GM19328 (cell line): ENCODE data around the gene DEUP1.
A peak's percentile ranks its signal among the peaks of the same experiment; 100 is the strongest.
"Not testable (repeated sequence)": the region's sequence is repeated elsewhere in the genome, so short reads cannot be mapped to it uniquely, and the experiment has no call there.

Source experiments
- ATAC-seq: cut with Tn5 transposase; IDR thresholded peaks from one replicate; pipeline ENCODE4 v1.9.1; 2021; ENCODE audit warnings: mild to moderate bottlenecking, moderate library complexity; ENCODE audit not compliant: unreplicated experiment

DEUP1 gene, protein sequence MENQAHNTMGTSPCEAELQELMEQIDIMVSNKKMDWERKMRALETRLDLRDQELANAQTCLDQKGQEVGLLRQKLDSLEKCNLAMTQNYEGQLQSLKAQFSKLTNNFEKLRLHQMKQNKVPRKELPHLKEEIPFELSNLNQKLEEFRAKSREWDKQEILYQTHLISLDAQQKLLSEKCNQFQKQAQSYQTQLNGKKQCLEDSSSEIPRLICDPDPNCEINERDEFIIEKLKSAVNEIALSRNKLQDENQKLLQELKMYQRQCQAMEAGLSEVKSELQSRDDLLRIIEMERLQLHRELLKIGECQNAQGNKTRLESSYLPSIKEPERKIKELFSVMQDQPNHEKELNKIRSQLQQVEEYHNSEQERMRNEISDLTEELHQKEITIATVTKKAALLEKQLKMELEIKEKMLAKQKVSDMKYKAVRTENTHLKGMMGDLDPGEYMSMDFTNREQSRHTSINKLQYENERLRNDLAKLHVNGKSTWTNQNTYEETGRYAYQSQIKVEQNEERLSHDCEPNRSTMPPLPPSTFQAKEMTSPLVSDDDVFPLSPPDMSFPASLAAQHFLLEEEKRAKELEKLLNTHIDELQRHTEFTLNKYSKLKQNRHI

DNA sequence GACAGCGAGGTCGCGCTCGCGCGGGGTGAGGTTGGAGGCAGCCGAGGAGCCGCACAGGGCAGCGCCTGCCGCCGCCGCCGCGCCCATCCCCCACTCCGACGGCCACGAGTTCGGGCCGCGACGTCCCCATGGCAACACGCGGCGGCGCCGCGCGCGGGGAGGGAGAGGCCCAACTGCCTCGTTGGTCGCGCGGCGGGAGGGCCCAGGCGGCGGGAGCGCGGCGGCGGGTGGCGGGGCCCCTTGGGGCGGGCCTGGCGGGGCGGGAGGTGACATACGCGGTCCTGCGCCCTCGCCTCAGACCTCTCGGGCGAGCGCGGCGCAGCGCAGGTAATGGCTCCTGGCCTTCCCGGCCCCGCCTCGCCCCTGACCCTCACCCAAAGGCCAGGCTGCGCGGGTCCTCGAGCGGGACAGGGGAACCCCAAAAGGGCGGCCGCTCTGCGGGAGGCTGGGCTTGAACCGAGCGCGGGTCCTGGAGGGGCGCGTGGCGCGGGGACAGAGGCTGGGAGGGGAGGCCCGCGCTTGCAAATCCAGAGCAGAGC is at the start of gene DEUP1:
Gene DEUP1 (plus strand): TSS at position 297 of the 539 bp plus-strand sequence. CDS start 1,518 bp downstream, outside the sequence.
- no peak for ATAC-seq

DNA sequence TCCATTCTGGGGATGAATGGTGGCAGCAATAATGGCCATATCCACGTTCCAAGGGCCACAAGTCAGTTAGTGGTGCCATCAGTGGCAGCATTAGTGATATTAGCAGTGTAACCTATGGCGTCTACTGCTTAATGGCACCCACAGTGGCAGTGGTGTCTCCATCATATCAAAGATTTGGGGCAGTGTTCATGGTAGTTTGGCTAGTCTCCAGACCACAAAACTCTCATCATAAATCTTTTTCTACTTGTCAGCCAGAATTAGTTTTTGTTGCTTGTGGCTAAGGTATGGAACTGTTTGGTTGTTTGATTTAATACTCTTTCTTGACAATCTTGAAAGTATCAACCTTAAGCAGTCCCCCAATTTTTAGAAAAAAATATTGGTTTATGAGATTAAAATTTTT is 45.1 kb upstream of the DEUP1 start:
- no peak for ATAC-seq

DNA sequence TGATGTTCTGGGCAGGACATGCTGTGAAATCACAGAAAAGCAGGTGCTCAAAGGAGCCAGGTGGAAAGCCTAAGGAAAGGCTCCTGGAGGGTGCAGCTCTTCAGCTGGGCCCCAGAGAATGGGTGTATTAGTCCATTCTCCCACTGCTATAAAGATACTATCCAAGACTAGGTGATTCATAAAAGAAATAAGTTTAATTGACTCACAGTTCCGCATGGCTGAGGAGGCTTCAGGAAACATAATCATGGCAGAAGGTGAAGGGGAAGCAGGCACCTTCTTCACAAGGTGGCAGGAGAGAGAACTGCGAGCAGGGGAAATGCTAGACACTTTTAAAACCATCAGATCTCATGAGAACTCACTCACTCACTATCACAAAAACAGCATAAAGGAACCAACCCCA is 43.1 kb upstream of the DEUP1 start:
- ATAC-seq = no peak

DNA sequence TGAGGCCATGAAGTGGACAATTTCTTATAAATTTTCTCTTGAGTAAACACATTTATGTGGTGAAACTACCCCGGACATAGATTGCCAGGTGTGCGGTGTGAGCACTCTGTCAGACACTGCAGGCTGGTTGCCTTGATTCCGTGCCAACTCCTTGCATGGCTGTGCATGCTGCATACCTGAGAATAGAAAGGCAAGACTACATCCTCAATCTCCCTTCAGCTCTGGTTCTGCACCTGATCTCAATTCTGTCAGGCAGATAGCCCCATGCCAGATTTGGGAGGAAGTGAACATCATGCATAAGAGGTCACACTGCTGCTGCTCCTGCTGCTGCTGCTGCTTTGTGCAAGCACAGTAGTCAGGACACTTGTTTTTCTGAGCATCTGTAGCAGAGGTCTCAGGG is 42.5 kb upstream of the DEUP1 start:
- ATAC-seq = peak; percentile 72

DNA sequence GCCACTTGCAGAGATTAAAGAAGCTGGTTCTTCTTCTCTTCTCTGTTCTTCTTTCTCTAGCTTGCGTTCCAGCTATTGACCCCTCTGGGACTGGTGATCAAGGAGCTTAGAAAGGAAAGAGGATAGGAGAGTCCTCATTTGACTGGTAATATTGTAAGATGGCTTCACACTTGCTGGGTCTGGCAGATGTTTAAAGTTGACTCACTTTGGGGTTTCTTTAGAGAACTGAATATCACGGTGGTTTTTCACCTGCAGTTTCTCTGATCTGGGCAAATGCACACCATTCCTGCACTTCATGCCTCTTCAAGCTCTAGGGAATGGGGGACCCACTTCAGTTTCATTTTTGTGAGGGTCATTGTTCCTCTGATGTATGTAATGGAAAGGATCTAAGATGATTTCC is 41.8 kb upstream of the DEUP1 start:
- no peak for ATAC-seq

DNA sequence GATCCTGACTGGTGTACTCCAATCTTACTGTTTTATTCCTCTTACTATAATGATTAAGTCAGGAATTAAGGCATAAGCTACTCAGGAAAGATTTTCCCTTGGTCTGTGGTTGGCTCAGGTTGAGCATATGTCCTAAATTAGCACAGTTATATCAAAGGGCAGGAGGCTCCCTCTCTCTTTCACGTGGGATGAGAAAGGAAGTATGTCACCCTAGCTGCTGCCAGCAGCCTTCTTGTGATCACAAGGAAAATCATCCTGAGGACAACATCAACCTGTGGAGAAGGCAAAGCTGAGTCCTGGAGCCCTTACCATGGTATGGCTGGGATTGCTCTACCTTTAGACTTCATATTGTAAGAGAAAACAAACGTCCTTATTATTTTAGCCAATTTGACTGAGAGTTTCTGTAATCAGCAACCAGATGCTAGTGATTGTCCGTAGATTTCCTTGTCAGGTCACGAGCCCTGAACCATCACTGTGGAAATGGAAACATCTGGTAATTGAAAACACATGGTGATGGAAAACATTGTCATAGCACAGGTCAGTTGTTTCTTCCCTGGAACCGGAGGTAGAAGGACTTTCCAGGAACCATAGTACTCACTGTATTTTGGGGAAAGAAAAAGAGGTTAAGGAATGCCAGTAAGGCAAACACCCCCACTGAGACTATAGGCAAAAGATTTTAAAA is 40.6 kb upstream of the DEUP1 start:
- no peak for ATAC-seq

DNA sequence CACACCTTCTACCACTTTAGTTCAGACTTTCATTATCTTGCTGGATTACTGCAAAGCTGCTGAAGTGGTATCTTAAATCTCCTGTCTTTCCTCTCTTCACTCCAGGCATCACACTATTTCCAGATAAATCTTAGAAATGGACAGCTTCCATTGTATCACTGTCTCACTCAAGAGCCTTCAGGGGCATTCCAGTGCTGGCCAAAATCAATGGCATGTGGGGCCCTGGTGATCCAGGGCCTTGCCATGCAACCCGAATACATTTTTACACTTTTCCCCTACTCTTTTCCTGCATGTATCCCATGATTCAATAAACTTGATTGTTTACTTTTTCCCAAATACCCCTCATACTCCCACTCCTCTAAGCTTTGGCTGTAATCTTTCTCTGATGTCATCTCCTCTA is 39.4 kb upstream of the DEUP1 start:
- ATAC-seq = no peak

DNA sequence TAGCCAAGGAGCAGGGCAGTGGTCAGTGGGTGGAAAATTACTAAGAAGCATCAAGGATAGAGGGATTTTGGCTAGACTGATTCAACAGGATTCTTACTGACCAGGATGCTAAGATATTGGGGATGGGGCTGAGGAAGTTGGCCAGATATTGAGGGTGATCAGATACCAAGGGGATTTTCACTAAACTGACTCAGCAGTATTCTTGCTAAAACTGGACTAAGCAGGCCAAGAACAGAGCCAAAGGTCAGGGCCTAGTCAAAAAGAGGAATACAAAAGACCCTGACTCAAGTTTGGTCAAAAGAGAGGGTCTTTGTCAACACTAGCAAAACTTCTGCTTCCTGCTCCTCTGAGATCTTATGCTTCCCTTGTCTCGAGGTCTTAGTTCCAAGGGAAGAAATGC is 38.6 kb upstream of the DEUP1 start:
- no peak for ATAC-seq

DNA sequence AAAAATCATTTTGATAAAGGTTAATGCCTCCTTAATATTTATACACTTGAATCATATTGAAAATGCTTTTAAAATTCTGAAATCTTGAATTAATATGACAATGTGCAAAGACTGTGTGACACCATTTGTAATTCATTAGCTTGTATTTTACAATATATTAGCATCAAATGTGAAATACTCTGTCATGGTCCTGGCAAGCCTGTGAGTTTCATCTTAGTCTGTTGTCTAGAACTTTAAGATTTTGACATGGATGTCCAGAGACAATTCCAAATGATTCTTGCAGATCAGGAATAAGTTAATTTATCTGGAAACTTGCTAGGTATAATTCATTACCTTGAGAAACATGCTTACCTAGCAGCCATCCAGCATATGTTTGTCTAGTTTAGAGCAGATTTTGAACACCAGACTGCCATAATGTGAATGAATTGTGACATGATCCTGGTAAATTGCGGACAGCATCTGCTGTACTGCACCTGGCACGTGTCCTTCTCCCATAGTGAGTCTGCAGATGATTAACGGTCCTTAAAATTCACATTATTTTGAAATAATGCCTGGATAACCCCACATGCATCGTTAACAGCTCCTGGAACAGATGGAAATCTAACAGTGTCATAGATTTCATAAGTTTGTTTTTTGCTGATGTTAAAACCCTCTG is 34.5 kb upstream of the DEUP1 start:
- ATAC-seq = no peak

DNA sequence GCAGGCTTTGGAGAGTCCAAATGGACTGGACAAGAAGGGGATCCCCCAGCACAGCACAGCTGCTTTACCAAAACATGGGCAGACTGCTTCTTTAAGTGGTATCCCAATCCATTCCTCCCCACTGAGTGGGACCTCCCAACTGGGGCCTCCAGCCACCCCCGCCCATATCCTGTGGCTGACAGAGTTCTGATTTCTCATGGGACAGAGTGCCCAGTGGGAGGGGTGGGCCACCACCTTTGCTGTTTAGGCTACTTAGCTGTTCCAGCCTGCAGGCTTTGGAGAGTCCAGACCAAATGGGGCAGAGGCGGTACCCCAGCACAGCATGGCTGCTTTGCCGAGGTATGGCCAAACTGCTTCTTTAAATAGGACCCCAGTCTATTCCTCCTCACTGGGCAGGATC is 26.9 kb upstream of the DEUP1 start:
- ATAC-seq = no peak

DNA sequence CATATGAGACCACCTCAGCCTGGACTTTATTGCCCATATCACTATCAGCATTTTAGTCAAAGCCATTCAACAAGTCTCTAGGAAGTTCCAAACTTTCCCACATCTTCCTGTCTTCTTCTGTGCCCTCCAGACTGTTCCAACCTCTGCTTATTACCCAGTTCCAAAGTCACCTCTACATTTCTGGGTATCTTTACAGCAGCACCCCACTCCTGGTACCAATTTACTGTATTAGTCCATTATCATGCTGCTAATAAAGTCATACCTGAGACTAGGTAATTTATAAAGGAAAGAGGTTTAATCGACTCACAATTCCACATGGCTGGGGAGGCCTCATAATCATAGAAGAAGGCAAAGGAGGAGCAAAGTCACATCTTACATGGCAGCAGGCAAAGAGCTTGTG is 16.1 kb upstream of the DEUP1 start:
- ATAC-seq = not testable (repeated sequence)

DNA sequence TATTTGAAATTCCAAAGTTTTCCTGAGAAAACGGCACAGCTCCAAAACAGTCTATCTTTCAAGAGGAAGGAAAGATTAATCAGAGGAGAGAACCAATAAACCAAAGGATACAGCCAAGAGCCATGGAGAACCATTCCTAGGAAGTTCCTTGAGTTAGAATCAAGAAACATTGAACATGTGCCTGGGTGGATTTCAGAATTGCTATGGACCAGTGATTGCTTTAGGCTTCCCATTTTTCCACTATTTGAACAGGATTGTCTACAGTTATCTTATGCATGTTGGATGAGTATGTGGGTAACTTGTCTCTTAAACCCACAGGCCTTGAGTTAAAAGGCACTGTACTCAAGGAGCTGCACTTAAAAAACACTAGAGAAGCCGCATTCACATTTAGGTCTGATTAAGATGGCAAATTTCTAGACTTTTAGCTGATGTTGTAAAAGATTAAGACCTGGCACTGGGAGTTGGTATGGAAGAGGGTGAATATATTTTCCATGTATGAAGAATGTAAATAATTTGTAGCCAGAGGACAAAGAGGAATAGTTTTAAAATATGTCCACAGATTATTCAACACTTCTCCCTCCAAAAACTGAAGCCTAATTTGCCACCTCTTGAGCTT is 11.2 kb upstream of the DEUP1 start:
- ATAC-seq = no peak

DNA sequence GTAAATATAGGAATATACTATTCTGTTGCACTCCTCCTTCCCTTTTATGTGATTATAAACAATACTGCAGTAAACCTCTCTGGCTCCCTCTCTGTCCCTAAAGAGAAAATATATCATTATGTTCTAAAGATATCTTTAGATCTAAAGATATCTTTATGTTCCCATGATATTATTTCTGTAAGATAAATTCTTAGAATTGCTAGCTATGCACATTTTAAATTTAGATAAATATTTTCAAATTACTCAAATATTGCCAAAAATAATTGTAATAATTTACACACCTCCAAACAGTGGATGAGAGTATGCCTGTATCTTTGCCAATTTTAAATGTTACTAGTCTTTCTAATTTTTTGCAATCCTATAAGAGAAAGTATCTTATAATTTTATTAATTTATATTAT is 10.3 kb upstream of the DEUP1 start:
- ATAC-seq = no peak

DNA sequence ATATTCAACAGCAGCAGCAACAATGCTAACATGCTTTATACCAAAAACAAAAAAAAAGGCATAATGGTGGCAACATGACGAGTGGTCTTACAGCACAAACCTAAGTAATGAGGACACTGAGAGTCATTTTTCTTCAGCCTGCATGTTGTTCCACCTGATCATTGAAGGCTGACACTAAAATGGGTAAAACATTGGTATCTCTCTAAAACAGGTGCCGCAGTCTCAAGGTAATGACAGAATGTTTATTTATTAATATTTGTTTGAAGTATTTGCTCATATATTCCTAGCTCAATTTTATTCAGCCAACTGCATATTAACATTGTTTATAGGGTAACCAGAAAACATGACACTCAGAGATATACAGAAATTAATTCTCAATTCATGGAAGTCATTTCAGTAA is 8.3 kb upstream of the DEUP1 start:
- no peak for ATAC-seq

DNA sequence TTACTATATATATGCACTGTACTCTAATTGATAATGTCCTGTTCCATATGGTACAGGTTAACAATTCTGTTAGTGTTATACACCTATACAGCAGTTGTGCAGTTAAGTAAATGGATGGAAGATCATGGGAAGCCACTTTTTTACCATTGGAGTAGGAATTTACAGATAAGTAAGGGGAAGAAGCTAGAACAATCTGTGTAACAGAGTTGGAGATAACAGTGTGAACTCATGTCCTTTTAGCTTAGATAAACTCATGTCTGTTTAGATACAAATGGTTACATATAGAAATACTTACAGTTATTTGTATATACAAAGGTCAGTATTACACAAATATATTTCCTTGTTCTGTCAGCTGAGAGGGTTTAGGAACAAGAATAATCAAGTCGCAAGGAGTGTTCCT is 6.8 kb upstream of the DEUP1 start:
- no peak for ATAC-seq

DNA sequence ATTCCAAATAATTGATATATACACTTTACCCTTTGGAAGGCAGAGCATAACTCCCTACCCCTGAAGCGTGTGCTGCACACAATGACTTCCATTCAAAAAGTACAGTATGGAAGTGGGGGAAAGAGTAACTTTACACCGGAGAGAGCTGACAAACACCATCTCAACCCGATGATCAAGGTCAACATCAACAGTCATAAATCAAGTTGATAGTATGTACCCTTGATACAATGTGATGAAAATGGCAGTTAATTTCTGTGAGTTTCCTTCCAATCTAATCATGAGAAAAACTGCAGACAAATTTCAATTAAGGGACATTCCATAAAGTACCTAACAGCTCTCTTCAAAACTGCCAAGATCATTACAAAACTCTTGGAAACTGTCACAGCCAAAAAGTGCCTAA is 6.0 kb upstream of the DEUP1 start:
- no peak for ATAC-seq

DNA sequence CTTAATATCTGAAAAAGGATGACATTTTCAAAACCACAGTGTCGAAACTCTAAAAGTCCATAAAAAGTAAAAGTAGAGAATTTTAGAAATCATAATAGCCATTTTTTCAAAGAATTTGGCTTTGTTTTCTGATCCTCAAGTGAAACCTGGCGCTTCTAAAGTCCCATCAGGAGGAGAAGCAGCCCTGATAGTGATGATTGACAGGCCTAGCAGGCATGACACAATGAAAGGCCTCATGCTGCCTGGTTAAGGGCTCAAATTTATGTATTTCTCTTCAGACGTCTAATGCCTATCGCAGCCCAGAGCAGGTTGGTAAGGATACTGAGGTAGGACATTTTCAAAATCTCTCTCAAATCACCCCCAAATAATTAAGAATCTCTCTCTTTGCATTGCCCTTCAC is 3.9 kb upstream of the DEUP1 start:
- ATAC-seq = no peak

DNA sequence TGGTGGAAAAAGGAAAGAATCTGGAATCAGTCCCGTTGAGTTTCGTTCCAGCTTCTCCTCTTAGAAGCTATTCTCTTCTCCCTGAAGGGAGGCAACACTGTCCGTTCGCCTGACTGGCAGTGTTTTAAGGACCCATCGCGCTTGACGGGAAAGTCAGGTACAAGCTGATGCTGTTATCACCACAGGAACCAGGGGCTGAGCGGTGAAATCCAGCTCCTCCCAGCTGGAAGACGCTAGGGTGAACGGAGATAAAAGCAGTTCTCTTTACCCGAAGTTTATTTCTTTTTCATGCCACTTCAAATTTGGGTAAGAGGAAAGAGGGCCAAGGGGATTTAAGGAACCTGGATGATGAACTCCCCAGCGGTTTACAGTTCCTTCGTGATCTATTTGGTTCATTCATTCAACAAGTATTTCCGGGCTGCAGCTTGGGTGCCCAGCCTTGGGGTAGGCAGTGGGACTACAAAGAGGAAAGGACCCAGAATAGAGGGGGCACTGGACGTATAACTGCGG is 551 bp upstream of the DEUP1 start:
- no peak for ATAC-seq

DNA sequence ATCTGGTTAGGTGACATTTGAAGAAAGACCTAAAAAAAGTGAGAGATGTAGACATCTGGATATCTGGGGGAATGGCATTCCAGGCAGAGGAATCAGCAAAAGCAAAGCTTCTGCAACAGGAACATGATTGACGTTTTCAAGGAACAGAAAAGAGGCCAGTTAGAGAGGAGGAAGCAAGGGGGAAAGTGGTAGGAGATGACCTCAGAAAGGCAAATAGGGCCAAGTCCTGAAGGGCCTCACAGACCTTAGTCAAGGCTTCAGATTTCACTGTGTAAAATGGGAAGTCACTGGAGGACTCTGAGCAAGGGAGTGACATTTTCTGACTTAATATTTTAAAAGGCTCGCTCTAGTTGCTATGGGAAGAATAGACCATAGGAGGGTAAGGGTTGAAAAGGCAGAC is 9.7 kb downstream of the DEUP1 start:
- no peak for ATAC-seq

DNA sequence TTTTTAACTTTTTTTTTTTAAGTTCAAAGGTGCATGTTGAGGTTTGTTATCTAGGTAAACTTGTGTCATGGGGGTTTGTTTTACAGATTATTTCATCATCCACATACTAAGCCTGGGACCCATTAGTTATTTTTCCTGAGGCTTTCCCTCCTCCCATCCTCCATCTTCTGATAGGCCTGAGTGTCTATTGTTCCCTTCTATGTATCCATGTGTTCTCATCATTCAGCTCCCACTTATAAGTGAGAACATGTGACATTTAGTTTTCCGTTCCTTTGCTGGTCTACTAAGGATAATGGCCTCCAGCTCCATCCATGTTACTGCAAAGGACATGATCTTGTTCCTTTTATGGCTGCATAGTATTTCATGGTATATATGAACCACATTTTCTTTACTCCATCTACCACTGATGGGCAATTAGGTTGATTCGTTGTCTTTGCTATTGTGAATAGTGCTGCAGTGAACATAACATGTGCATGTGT is 14.4 kb downstream of the DEUP1 start:
- no peak for ATAC-seq

DNA sequence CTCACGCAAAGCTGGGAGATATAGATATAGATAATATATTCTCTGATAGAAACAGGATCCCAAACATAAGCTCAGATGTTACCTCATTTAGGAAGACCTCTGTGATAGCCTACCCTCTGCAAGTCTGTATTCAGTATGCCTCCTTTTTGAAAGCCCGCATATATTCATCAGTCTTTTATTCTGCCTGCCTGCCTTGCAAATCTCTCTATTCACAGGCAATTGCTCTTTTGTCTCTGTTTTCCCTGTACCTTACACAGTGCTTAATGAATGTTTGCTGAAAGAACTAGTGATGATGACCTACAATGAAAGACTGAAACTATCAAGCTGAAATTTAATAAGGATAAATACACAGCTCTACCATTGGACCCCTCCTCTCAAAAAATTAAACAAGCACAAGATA is 18.4 kb downstream of the DEUP1 start:
- no peak for ATAC-seq
